HG03520 (cell line): ENCODE results near the gene ITIH1.

Experiments used
- ATAC-seq: cut with Tn5 transposase; IDR thresholded peaks from one replicate; pipeline ENCODE4 v1.9.1; 2021; ENCODE audit warnings: mild to moderate bottlenecking, moderate library complexity; ENCODE audit not compliant: unreplicated experiment

ITIH1 gene

GRCh38 chr3:52790337-52790736, 12.9 kb downstream of the ITIH1 start:
- no peak for ATAC-seq

DNA sequence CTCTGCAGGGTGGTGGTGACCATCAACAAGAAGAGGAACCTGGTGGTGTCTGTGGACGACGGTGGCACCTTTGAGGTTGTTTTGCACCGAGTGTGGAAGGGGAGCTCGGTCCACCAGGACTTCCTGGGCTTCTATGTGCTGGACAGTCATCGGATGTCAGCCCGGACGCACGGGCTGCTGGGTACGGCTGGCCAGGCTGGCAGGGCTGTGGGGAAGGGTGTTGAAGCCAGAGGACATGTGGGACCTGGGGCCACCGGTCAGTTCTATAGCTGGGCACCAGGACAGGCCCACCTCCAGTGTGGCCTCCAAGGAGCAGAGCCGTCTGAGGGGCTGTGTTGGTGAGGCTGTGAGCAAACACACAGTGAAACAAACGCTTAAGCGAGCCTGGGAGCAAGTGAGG, 13.3 kb downstream of the ITIH1 start:
- ATAC-seq, result no peak

DNA sequence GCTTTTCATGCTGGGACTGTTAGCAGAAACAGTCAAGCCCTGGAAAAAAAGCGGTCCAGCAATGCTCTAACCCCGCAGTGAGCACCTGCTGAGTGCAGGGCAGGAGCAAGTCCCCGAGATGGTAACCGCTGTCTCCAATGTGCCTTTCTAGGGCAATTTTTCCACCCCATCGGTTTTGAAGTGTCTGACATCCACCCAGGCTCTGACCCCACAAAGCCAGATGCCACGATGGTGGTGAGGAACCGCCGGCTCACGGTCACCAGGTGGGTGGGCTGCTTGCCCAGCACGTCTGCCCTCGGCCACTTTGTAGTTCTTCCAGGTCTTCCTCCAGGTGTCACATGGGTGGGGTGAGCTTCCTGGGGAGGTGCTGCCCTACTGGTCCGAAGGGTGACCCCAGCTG, 14.0 kb downstream of the ITIH1 start:
- no peak for ATAC-seq

- no peak for ATAC-seq
These were observed 14.5 kb downstream of the ITIH1 start for GRCh38 chr3:52791928-52792327.

GRCh38 chr3:52792413-52792812, 15.0 kb downstream of the ITIH1 start:
- no peak for ATAC-seq

GRCh38 chr3:52792961-52793695, 15.7 kb downstream of the ITIH1 start:
- no peak for ATAC-seq

- ATAC-seq, result no peak
These were observed 16.6 kb downstream of the ITIH1 start for GRCh38 chr3:52793702-52794611.

- ATAC-seq, result no peak
These were observed 17.3 kb downstream of the ITIH1 start, which contains the start of gene ITIH3 for GRCh38 chr3:52794612-52795099. Gene ITIH3 (plus strand): TSS chr3:52794796. CDS start chr3:52794804, 8 bp downstream.

GRCh38 chr3:52795298-52795900, 18.0 kb downstream of the ITIH1 start:
- no peak for ATAC-seq

DNA sequence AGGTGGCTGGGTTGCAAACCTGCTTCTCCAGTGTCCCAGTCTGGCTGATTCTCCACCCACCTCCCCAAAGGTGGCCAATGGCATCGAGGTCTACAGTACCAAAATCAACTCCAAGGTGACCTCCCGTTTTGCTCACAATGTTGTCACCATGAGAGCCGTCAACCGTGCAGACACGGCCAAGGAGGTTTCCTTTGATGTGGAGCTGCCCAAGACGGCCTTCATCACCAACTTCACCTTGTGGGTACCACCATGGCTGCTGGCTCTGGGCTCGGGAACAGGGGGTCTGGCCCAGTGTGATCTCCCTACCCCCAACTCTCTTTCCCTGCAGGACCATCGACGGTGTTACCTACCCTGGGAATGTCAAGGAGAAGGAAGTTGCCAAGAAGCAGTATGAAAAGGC, 19.0 kb downstream of the ITIH1 start:
- ATAC-seq, result no peak

- no peak for ATAC-seq
These were observed 21.1 kb downstream of the ITIH1 start for GRCh38 chr3:52798376-52798977.

- ATAC-seq, result no peak
These were observed 21.6 kb downstream of the ITIH1 start for GRCh38 chr3:52798978-52799476.

- ATAC-seq, result no peak
These were observed 22.7 kb downstream of the ITIH1 start for GRCh38 chr3:52800079-52800478.

- ATAC-seq, result no peak
These were observed 24.4 kb downstream of the ITIH1 start for GRCh38 chr3:52801839-52802238.

- ATAC-seq, result no peak
These were observed 28.1 kb downstream of the ITIH1 start for GRCh38 chr3:52805270-52806039.

DNA sequence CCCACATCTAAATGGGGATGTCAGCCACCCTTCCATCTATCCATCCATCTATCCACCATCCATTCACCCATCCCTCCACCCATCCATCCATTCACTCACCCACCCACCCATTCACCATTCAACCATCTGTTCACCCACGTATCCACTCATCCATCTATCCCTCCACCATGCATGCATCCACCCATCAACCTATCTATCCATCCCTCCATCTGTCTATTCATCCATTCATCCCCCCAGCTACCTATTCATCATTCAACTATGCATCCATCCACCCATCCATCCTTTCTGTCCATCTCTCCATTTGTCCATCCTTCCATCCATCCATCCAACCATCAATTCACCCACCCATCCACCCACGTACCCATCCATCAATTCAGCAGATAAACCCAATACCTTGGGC, 31.8 kb downstream of the ITIH1 start:
- no peak for ATAC-seq

DNA sequence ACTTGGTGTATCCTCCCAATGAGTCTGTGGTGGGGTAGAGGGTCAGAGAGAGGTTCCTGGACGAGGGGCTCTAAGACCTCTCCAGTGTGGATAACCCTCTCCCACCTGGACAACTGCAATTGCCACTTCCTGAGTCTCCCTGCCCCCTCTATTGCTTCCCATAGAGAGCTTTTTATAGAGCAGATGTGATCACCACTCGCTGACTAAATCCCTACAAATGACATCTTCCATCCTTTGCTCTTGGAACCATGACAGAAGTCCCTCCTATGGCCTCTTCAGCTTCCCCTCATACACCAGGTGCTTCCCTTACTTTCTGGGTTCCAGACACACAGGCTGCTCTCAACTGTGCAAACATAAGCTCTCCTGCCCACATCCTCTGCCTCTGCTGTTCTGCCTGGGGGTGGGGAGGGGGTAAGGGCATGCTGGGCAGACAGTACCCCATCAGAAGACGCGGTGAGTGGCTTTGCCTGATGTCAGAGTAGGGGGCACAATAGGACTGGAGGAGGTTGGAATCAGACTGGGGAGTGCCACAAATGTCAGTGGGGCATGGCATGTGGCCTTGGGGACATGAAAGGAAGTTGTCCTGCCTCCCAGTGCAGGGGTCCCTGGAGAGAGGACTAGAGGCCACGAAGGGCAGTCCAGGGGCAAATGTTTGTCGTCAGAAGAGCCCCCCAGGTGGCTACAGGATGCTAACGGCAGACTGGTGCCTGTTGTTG, 32.4 kb downstream of the ITIH1 start:
- ATAC-seq, result no peak

DNA sequence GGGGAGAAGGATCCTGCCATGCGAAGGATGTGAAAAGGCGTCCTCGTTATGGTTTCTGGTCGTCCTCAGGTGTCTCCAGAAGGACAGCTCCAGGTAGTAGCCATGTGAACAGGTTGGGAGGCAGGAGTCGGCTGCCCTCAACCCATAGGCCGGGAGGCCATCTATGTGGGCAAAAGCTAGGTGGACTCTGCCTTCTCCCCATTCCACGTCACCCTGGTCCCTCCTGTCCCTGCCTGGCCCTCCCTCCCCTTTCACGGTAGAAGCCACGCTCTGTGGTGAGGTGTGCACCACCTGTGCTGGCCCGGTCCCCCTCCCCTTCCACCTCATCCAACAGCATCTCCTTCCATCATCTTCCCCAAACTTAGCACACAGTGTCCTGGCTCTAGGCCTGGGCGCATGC, 33.5 kb downstream of the ITIH1 start:
- no peak for ATAC-seq

DNA sequence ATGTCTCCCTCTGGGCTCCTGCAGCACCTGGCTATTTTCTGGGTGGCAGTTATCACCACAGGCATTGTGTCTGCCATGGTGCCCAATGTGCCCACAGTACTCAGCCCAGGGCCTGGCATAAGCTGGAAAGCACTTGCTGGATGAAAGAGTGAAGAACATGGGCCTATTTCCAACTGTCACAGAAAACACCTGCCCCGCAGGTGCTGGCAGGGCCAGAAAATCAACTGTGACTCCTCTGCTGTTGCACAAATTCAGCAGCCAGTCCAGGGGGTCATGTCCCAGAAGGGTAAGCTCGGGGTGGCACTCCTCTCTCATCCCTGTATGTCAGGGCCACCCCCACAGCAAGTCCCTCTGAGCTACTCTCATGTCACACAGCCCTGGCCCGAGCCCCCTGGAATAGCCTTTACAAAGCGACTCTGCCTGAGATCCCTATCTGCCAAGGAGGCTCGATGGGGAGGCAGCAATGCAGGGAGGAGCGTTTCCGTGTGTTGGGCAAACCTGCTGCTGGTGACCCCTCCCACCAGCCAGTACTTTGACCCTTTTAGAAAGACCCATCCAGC, 34.1 kb downstream of the ITIH1 start:
- no peak for ATAC-seq
